OCI-LY1 (cell line): ENCODE results near the gene TBC1D8.

Experiments used
- H2AFZ ChIP-seq: fragments of 200-600 bp; sonication (generic), shearing (Covaris generic); 2 replicates; pipeline ENCODE4 v1.6.0; 2014; ENCODE audit warnings: antibody characterized with exemption, mild to moderate bottlenecking, low read length
- H3F3A ChIP-seq: fragments of 200-600 bp; sonication (generic), shearing (Covaris generic); 2 replicates; pipeline ENCODE4 v1.6.0; 2014; ENCODE audit warnings: mild to moderate bottlenecking, antibody characterized with exemption, low read length, moderate library complexity; ENCODE audit not compliant: insufficient read depth
- H3K27ac ChIP-seq: fragments of 200-600 bp; sonication (generic); 2 replicates; pipeline ENCODE4 v1.5.1; 2014; ENCODE audit warnings: low read length, mixed run types, mild to moderate bottlenecking, low read depth; ENCODE audit not compliant: poor library complexity, severe bottlenecking
- H3K27me3 ChIP-seq: fragments of 200-600 bp; sonication (generic); 2 replicates; pipeline ENCODE4 v1.6.0; 2014; ENCODE audit warnings: antibody characterized with exemption, mild to moderate bottlenecking, low read length, moderate library complexity; ENCODE audit not compliant: insufficient read depth
- H3K36me3 ChIP-seq: fragments of 200-600 bp; sonication (generic); 2 replicates; pipeline ENCODE4 v1.6.1; 2014; ENCODE audit warnings: mild to moderate bottlenecking, antibody characterized with exemption, low read length, moderate library complexity, mixed read lengths; ENCODE audit not compliant: insufficient read depth
- H3K4me1 ChIP-seq: fragments of 200-600 bp; sonication (generic); 2 replicates; pipeline ENCODE4 v1.5.1; 2014; ENCODE audit warnings: mild to moderate bottlenecking, low read length, moderate library complexity; ENCODE audit not compliant: insufficient read depth, severe bottlenecking
- H3K4me2 ChIP-seq: fragments of 200-600 bp; sonication (generic), shearing (Covaris generic); 2 replicates; pipeline ENCODE4 v1.6.1; 2014; ENCODE audit warnings: low read length
- H3K4me3 ChIP-seq: fragments of 200-600 bp; sonication (generic); 2 replicates; pipeline ENCODE4 v1.5.1; 2014; ENCODE audit warnings: low read length, low read depth, mild to moderate bottlenecking, mixed read lengths; ENCODE audit not compliant: poor library complexity, severe bottlenecking
- H3K79me2 ChIP-seq: fragments of 200-600 bp; shearing (Covaris generic); 2 replicates; pipeline ENCODE4 v1.6.1; 2016; ENCODE audit warnings: mixed run types, low read length, mixed read lengths; ENCODE audit not compliant: insufficient read depth
- H3K9ac ChIP-seq: fragments of 200-600 bp; sonication (generic), shearing (Covaris generic); 2 replicates; pipeline ENCODE4 v1.6.1; 2014; ENCODE audit warnings: mild to moderate bottlenecking, low read length, mixed read lengths
- H3K9me2 ChIP-seq: fragments of 200-600 bp; sonication (generic), shearing (Covaris generic); 2 replicates; pipeline ENCODE4 v1.6.1; 2014; ENCODE audit warnings: low read depth, mild to moderate bottlenecking, low read length, mixed read lengths
- H3K9me3 ChIP-seq: fragments of 200-600 bp; shearing (Covaris generic); 2 replicates; pipeline ENCODE4 v1.6.1; 2014; ENCODE audit warnings: low read length, mixed read lengths
- H4K20me1 ChIP-seq: fragments of 200-600 bp; sonication (generic), shearing (Covaris generic); 2 replicates; pipeline ENCODE4 v1.6.0; 2016; ENCODE audit warnings: mild to moderate bottlenecking, low read length; ENCODE audit not compliant: insufficient read depth
- EZH2 ChIP-seq: fragments of 200-600 bp; sonication (generic), shearing (Covaris generic); IDR thresholded peaks from 2 replicates; pipeline ENCODE4 v1.8.0; 2017; ENCODE audit warnings: borderline replicate concordance, mixed run types, mild to moderate bottlenecking, antibody characterized with exemption, low read length, moderate library complexity, mixed read lengths
- TF ChIP-seq, protein P1 (sequence below): fragments of 200-600 bp; sonication (generic), shearing (Covaris generic); IDR thresholded peaks from 2 replicates; pipeline ENCODE4 v1.5.1; 2017; ENCODE audit warnings: mild to moderate bottlenecking, antibody characterized with exemption, low read length, moderate library complexity, mixed read lengths

Gene TBC1D8

DNA sequence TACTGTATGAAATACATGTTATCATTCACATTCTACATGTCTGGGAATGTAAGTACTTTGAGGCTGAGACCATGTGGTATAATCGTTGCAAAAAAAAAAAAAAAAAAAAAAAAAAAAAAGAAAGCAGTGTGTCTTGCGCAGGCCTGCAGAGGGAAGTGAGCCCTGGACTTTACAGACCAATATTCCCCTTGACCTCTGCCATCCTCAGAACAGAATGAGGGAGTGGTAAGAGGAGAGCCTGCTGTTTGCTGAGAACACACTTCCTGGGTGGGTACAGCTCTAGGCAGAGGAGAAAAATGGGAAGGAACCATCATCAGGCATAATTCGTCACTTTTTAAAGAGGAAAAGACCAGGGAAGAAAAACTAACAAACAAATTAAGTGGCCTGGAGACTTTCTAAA lies 28.8 kb upstream of the TBC1D8 start:
- Histone ChIP-seq H3K4me3 (no peak overlapping the region), H3F3A (no peaks in the 10 kb centered on the region), H2AFZ (no peak overlapping the region), H4K20me1 (no peaks in the 10 kb centered on the region), H3K27me3 (no peaks in the 10 kb centered on the region), H3K27ac (no peak overlapping the region), H3K36me3 (no peaks in the 10 kb centered on the region), H3K9me2 (no peaks in the 10 kb centered on the region), H3K4me2 (no peak overlapping the region), H3K4me1 (no peaks in the 10 kb centered on the region), H3K9me3 (no peaks in the 10 kb centered on the region), H3K9ac (no peak overlapping the region), H3K79me2 (no peaks in the 10 kb centered on the region)
- TF ChIP-seq, protein P1, sequence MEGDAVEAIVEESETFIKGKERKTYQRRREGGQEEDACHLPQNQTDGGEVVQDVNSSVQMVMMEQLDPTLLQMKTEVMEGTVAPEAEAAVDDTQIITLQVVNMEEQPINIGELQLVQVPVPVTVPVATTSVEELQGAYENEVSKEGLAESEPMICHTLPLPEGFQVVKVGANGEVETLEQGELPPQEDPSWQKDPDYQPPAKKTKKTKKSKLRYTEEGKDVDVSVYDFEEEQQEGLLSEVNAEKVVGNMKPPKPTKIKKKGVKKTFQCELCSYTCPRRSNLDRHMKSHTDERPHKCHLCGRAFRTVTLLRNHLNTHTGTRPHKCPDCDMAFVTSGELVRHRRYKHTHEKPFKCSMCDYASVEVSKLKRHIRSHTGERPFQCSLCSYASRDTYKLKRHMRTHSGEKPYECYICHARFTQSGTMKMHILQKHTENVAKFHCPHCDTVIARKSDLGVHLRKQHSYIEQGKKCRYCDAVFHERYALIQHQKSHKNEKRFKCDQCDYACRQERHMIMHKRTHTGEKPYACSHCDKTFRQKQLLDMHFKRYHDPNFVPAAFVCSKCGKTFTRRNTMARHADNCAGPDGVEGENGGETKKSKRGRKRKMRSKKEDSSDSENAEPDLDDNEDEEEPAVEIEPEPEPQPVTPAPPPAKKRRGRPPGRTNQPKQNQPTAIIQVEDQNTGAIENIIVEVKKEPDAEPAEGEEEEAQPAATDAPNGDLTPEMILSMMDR, result no peak
- no peak for TF ChIP-seq EZH2

DNA sequence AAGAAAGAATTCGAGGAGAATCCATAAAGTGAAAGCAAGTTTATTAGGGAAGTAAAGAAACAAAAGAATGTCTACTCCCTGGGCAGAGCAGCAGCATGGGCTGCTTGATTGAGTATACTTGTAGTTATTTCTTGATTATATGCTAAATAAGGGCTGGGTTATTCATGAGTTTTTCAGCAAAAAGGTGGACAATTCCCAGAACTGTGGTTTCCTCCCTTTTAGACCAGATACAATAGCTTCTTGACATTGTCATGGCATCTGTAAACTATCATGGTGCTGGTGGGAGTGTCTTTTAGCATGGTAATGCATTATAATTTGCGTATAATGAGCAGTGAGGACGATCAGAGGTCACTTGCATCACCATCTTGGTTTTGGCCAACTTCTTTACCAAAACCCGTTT lies 25.6 kb upstream of the TBC1D8 start:
- Histone ChIP-seq H3K9ac (no peak overlapping the region), H3K27me3 (no peaks in the 10 kb centered on the region), H2AFZ (no peak overlapping the region), H3K9me2 (no peaks in the 10 kb centered on the region), H3K79me2 (no peaks in the 10 kb centered on the region), H3K27ac (no peak overlapping the region), H3K4me3 (no peak overlapping the region), H3K9me3 (no peaks in the 10 kb centered on the region), H3K4me1 (no peaks in the 10 kb centered on the region), H4K20me1 (no peaks in the 10 kb centered on the region), H3K4me2 (no peak overlapping the region), H3K36me3 (no peaks in the 10 kb centered on the region), H3F3A (no peaks in the 10 kb centered on the region)
- TF ChIP-seq EZH2, result no peak
- TF ChIP-seq, protein P1, result no peak

DNA sequence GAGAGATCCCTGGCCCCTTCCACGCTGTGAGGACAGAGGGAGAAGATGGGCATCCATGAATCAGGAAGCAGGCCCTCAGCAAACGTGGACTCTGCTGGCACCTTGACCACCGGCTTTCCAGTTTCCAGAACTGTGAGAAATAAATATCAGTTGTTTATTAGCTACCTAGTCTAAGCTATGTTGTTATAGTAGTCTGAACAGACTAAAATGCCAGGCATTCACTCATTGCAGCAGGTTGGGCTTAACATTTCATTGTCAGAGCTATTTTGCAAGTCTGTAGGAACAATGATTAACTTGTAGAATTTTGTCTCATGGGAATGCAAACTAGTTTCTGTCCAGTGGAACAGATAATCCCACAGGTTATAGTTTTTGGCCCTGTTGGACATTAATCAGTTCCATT lies 24.8 kb upstream of the TBC1D8 start:
- H3K27ac ChIP-seq, result no peak overlapping the region
- TF ChIP-seq, protein P1, result no peak
- no peak for TF ChIP-seq EZH2
- H3K79me2 ChIP-seq, result no peaks in the 10 kb centered on the region
- H3K9me3 ChIP-seq, result no peaks in the 10 kb centered on the region
- no peak overlapping the region for H3K4me3 ChIP-seq
- no peak overlapping the region for H3K4me2 ChIP-seq
- no peak overlapping the region for H3K9ac ChIP-seq
- no peaks in the 10 kb centered on the region for H4K20me1 ChIP-seq
- no peaks in the 10 kb centered on the region for H3F3A ChIP-seq
- H2AFZ ChIP-seq, result no peak overlapping the region
- no peaks in the 10 kb centered on the region for H3K9me2 ChIP-seq
- H3K4me1 ChIP-seq, result no peaks in the 10 kb centered on the region
- no peaks in the 10 kb centered on the region for H3K27me3 ChIP-seq
- H3K36me3 ChIP-seq, result no peaks in the 10 kb centered on the region
